DMS114 treated with DMSO at 0.1 percent for 48 hours (cell line): ENCODE data around the gene SDC4.

Experiments
- DNase-seq: peaks from one replicate; lab custom pipeline; 2025; ENCODE audit not compliant: unreplicated experiment; lab: John Stamatoyannopoulos, UW

The SDC4 gene

DNA sequence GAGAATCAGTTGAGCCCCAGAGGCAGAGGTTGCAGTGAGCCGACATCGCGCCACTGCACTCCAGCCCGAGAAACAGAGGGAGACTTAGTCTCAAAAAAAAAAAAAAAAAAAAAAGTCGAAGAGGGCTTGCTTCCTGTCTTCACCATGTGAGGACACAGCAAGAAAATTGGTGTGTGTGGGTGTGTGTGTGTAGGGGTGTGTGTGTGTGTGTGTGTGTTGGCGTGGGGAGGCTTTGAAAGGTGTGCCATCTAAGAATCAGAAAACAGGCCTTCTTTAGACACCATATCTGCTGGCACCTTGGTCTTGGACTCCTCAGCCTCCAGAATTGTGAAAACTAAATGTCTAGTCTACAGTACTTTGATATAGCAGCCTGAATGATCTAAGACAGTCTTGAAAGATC is 48.4 kb downstream of the SDC4 start:
- no peak for DNase-seq

DNA sequence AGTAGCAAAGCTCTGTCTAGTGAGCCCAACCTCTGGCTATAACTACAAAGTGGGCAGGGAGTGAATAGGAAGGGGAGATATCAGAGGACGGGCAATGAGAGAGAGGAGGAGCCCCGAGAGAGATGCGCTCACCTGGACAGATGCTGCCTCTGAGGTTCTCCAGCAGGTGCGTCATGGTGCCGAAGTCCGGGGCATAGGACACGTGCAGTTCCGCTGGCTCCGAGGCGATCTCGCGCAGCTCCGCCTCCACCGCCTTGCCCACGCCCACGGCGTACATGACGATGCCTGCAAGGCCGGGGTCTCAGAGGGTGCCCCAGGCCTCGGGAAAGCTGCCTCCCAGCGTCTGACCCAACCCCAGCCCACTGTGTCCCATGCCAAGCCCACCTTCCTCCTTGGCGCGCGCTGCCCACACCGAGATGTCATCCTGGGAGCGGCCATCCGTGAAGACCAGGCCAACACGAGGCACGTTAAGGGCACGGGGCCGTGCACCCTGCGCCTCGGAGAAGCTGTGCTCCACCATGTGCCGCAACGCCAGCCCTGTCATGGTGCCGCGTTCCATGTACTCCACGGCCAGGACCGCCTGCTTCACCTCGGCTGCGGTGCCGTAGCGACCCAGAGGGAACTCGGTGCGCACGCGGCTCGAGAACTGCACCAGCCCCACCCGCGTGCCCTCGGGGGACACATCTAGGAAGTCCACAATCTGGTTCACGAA is 50.3 kb downstream of the SDC4 start:
- no peak for DNase-seq

DNA sequence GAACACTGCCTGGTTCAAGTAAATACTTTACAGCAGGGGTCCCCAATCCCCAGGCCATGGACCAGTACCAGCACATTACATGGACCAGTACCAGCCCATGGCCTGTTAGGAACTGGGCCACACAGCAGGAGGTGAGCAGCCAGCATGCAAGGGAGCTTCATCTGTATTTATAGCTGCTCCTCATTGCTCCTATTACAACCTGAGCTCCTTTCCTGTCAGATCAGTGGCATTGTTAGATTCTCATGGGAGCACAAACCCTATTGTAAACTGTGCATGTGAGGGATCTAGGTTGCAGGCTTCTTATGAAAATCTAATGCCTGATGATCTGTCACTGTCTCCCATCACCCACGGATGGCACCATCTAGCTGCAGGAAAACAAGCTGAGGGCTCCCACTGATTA is 53.6 kb downstream of the SDC4 start:
- DNase-seq, result no peak

DNA sequence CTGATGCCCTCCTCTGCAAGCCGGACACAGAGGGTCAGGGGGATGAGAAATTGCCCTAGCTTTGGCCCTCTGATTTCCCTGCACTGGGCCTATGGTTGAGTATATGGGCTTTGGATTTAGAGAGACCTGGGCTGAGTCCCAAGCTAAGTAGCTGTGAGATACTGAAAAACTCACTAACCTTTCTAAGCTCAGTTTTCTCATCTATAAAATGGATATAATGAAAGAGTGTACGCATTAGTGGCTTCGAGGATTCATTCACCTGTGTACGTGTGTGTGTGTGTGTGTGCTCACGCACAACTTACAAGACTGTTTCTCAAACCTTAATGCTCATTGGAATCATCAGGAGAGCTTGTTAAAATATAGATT is 54.2 kb downstream of the SDC4 start:
- DNase-seq, result no peak

- DNase-seq, result peak; percentile 71
Measured at GRCh38 chr20:45293041-45294002, 54.9 kb downstream of the SDC4 start.

- DNase-seq, result no peak
Measured at GRCh38 chr20:45292343-45292742, 55.9 kb downstream of the SDC4 start.

GRCh38 chr20:45291526-45291925 is 56.7 kb downstream of the SDC4 start:
- no peak for DNase-seq

DNA sequence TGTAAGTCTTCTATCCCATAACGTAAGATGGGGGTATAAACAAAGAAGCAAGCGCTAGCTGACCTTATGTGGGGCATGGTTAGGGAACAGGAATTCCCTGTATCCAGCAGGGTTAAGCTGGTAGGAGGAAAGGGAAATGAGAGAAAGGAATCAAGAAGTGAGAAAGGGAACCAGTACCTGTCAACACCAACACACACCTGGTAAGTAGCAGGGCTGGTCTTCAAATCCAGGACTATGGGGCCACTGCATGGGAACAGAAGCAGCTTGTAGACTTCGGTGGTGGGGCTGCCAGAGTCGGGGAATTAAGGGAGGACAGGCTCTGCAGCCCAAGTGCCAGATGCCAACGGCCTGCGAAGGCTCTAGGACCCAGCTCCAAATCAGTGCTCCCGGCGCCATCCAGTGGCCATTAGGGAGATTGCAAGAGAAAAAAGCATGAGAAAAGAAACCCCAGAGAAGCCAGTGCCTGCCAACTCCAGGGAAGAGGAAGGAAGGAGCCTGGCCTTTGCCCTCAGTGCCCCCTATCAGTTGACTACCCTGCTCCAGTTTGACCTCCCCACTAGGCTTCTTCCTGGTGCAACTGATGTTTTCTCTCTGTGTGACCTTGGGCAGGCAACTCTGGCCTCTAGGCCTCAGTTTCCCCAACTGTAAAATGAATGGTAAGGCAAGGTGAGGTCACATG is 57.4 kb downstream of the SDC4 start:
- peak; percentile 37 for DNase-seq

DNA sequence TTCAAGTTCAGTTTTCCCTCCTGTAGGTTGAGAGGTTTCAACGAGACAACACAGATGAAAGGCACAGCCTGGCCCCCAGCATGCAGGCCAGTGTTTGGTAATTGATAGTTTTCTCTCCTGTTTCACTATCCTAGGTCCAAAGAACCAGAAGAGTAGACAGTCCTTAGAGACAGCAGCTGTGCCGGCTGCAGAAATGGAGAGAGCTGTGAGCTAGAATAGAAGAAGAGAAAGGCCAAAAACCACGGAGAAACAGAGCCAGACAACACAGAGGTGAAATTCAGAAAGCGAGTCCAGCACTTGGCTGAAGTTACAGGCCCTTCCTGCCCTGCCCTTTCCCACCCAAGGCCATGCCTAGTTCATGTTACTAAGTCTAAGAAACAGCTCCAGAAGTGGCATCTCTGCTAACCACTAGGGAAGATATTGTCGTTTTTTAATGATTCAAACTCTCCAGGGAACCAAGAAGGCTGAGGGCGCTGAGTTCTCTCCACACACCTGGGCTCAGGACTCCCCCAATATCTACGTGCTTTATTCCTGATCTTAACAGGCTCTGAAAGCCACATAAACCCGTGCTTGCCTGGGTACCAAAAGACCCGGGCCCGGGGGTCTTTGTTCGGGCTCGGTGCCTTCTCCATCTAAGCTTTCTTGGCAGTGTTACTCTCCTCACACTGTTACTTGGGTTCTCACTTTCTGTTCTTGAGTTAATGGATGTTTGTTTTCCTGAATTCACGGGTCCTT is 58.1 kb downstream of the SDC4 start:
- no peak for DNase-seq

- DNase-seq, result no peak
Measured at GRCh38 chr20:45288860-45289259, 59.4 kb downstream of the SDC4 start.

GRCh38 chr20:45288376-45288775 is 59.8 kb downstream of the SDC4 start:
- DNase-seq, result no peak

DNA sequence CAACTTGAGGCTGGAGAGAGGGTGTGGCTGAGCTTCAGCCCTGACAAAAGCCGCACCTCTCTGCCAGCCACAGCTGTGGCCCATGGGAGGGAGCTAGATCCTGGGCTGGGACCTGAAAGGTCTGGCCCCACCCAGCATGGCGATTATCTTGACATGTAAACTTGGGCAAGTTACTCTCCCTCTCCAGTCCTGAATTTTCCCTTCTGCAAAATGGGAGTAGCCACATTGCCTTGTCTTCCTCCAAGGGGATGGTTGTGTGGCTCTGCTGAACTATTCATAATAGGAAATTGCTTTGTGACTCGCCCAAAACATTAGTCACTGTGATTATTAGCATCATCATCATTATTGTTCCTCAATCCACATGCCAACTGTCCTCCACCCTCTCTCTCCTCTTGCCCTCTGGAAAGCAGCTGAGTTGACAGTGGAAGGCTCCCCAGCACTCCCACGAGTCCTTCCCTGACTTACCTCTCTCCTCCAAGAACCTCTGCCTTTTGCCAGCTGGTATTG is 64.6 kb downstream of the SDC4 start:
- no peak for DNase-seq

- no peak for DNase-seq
Measured at GRCh38 chr20:45282700-45283550, 65.3 kb downstream of the SDC4 start.

DNA sequence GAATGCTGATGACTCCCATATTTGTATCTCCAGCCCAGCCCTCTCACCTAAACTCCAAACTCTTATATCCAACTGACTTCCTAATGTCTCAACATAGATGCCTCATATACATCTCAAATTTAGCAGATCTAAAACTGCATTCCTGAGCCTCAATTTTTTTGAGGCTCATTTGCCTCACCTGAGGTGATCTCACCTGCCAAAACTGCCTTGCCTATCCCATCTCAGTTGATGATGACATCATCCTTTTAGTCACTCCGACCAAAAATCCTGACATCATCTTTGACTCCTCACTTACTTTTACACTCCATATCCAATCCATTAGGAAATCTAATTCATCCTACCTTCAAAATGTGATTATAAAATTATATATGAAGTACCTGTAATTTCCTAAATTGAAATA is 68.2 kb downstream of the SDC4 start:
- no peak for DNase-seq

GRCh38 chr20:45275338-45275737 is 72.9 kb downstream of the SDC4 start:
- DNase-seq, result no peak
